Measurements from ENCODE around the gene AMPD2. TPM values are rescaled to one million over a fixed set of nuclear protein-coding genes. Genes with fewer than 3 reads are reported as not detected.

AMPD2 gene
- total RNA-seq, 2 donors from 2014 or later: 28.0 to 60.3 TPM

DNA sequence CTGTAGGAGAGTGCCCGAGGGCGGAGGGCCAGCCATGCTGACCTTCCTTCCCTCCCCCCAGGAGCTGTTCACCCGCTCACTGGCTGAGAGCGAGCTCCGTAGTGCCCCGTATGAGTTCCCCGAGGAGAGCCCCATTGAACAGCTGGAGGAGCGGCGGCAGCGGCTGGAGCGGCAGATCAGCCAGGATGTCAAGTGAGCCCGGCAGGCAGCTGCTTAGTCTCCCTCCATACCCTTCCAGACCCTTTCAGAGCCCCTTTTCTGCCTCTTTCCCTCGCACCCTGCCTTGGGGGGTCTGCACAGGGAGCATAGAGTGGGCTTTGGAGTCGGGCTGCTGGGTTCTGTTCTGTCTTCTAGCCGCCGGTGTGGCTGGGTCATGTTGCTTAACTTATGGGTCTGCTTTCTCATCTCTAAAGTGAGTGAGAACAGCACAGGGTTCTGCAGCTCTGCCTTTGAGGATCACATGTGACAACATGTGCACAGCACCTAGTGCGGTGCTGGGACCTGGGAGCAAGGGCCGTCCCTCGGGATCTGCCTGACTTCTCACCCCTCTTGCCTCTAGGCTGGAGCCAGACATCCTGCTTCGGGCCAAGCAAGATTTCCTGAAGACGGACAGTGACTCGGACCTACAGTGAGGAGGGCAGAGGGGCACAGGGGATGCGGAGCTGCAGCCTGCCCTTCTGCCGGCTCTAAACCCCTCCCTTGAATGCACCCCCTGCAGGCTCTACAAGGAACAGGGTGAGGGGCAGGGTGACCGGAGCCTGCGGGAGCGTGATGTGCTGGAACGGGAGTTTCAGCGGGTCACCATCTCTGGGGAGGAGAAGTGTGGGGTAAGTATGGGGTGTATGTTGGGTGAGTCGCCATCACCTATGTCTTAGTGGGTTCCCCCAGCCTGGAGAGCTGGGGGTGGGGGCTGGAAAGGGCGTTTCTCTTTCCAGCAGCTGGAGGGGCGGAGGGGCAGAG is 6.2 kb downstream of the AMPD2 start:
- intact Hi-C loops (cut with DNase I): no loop called here
- Histone ChIP-seq H3K9ac (ENCODE audit: low read depth in 2 of 2, low read length in 2 of 2) (no peak overlapping the region), H3K27ac (no peak overlapping the region), H3K9me3 (no peaks in the 10 kb centered on the region), H3K27me3 (no peaks in the 10 kb centered on the region), H3K4me3 (no peak overlapping the region), H3K36me3 (no peaks in the 10 kb centered on the region), H3K4me1 (peaks cover 5% of the 10 kb centered on the region)
- DNase-seq: no peak
- TF ChIP-seq, protein P1, sequence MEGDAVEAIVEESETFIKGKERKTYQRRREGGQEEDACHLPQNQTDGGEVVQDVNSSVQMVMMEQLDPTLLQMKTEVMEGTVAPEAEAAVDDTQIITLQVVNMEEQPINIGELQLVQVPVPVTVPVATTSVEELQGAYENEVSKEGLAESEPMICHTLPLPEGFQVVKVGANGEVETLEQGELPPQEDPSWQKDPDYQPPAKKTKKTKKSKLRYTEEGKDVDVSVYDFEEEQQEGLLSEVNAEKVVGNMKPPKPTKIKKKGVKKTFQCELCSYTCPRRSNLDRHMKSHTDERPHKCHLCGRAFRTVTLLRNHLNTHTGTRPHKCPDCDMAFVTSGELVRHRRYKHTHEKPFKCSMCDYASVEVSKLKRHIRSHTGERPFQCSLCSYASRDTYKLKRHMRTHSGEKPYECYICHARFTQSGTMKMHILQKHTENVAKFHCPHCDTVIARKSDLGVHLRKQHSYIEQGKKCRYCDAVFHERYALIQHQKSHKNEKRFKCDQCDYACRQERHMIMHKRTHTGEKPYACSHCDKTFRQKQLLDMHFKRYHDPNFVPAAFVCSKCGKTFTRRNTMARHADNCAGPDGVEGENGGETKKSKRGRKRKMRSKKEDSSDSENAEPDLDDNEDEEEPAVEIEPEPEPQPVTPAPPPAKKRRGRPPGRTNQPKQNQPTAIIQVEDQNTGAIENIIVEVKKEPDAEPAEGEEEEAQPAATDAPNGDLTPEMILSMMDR (IDR thresholded peaks at IDR 0.05): no peak

DNA sequence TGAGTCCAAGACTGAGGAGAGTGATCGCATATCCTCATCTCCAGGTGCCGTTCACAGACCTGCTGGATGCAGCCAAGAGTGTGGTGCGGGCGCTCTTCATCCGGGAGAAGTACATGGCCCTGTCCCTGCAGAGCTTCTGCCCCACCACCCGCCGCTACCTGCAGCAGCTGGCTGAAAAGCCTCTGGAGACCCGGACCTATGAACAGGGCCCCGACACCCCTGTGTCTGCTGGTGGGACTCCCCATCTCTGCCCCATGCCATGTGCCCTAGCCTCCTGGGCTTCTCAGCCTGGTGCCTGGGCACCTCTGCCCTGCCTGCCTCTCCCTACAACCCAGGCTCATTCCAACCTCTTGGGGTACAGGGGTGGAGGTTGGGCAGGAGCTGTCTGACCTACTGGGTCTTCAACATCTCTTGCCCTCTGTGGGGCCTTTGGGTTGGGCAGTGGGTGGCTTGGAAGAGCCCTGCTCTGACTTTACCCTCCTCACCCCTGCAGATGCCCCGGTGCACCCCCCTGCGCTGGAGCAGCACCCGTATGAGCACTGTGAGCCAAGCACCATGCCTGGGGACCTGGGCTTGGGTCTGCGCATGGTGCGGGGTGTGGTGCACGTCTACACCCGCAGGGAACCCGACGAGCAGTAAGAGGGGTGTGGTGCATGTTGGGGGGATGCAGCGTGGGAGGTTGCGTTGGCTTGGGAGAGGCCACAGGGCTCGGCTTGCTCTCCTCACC is 7.2 kb downstream of the AMPD2 start:
- intact Hi-C loops (cut with DNase I): no loop called here
- Histone ChIP-seq H3K27me3 (no peaks in the 10 kb centered on the region), H3K4me1 (no peaks in the 10 kb centered on the region), H3K4me3 (no peak overlapping the region), H3K36me3 (no peaks in the 10 kb centered on the region), H3K27ac (no peak overlapping the region), H3K9me3 (no peaks in the 10 kb centered on the region), H3K9ac (ENCODE audit: low read depth in 2 of 2, low read length in 2 of 2) (no peak overlapping the region)
- TF ChIP-seq, protein P1 (IDR thresholded peaks at IDR 0.05): no peak
- no peak for DNase-seq

DNA sequence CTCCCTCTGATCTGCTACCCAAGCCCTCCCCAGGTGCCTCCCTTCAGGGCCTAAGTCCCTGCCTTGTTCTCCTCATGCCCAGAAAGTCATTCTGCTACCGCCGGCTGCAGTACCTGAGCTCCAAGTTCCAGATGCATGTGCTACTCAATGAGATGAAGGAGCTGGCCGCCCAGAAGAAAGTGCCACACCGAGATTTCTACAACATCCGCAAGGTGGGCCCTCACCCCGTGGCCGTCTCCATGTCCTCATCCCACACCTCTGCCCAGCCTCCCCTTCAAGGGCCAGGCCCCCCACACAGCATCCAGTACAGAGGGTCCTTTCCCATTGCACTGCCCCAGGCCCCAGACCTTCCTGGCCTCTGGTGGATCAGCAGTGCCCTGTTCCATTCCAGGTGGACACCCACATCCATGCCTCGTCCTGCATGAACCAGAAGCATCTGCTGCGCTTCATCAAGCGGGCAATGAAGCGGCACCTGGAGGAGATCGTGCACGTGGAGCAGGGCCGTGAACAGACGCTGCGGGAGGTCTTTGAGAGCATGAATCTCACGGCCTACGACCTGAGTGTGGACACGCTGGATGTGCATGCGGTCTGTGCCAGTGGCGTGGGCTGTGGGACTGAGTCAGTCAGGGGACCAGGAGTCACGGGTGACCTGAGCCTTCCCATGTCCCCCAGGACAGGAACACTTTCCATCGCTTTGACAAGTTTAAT is 8.2 kb downstream of the AMPD2 start:
- no peaks in the 10 kb centered on the region for H3K9me3 ChIP-seq
- H3K4me1 ChIP-seq: peaks cover 3% of the 10 kb centered on the region
- DNase-seq: no peak
- H3K27me3 ChIP-seq: no peaks in the 10 kb centered on the region
- intact Hi-C loops (cut with DNase I): no loop called here
- H3K27ac ChIP-seq: no peak overlapping the region
- no peak overlapping the region for H3K4me3 ChIP-seq
- H3K36me3 ChIP-seq: no peaks in the 10 kb centered on the region
- no peak overlapping the region for H3K9ac ChIP-seq (ENCODE audit: low read depth in 2 of 2, low read length in 2 of 2)
- TF ChIP-seq, protein P1 (IDR thresholded peaks at IDR 0.05): no peak

DNA sequence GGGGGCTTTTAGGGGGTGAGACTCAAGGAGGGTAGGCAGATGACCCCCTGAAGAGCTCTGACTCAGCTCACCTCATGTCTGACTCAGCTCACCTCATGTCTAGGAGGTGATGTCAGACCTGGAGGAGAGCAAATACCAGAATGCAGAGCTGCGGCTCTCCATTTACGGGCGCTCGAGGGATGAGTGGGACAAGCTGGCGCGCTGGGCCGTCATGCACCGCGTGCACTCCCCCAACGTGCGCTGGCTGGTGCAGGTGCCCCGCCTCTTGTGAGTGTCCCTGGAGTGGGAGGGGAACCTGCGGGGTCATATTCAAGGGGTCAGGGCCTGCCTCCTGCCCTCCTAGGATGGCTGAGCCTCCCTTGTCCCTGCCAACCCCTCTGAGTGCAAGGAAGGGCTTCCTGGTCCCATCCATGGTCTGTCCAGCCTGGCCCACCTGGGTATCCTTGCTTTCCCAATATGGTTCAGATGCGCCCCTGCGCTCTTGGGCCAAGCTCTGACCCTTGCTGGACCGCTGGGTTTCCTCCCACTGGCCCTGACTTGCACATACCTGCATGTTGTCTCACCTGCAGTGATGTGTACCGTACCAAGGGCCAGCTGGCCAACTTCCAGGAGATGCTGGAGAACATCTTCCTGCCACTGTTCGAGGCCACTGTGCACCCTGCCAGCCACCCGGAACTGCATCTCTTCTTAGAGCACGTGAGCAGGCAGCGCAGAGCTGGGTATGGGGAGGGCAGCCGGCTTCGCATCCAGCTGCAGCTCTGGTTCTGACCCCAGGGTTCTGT is 9.1 kb downstream of the AMPD2 start:
- Histone ChIP-seq H3K9ac (ENCODE audit: low read depth in 2 of 2, low read length in 2 of 2) (no peak overlapping the region), H3K36me3 (no peaks in the 10 kb centered on the region), H3K27me3 (no peaks in the 10 kb centered on the region), H3K4me3 (no peak overlapping the region), H3K27ac (no peak overlapping the region), H3K9me3 (no peaks in the 10 kb centered on the region), H3K4me1 (peaks cover 11% of the 10 kb centered on the region)
- DNase-seq: peak; percentile 22
- TF ChIP-seq, protein P1 (IDR thresholded peaks at IDR 0.05): no peak
- intact Hi-C loops (cut with DNase I): no loop called here

Measured in colonic mucosa (tissue), 4 donors.